Epithelial cell of esophagus (primary cell): Measurements from ENCODE around the gene UTF1.

Experiments
- DNase-seq: peaks from one replicate; pipeline ENCODE4 v3.0.0; 2010; ENCODE audit warnings: low read depth
- H3K4me3 ChIP-seq: 2 replicates; pipeline ENCODE4 v1.5.1; 2011; ENCODE audit warnings: mild to moderate bottlenecking, low read length, control low read depth
- TF ChIP-seq, protein P1 (sequence below): IDR thresholded peaks from 2 replicates; pipeline ENCODE4 v1.5.1; 2011; ENCODE audit warnings: low read depth, mild to moderate bottlenecking, low read length, control low read depth, inconsistent platforms; ENCODE audit not compliant: insufficient read depth; ENCODE audit errors: missing control alignments

The UTF1 gene, protein sequence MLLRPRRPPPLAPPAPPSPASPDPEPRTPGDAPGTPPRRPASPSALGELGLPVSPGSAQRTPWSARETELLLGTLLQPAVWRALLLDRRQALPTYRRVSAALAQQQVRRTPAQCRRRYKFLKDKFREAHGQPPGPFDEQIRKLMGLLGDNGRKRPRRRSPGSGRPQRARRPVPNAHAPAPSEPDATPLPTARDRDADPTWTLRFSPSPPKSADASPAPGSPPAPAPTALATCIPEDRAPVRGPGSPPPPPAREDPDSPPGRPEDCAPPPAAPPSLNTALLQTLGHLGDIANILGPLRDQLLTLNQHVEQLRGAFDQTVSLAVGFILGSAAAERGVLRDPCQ

DNA sequence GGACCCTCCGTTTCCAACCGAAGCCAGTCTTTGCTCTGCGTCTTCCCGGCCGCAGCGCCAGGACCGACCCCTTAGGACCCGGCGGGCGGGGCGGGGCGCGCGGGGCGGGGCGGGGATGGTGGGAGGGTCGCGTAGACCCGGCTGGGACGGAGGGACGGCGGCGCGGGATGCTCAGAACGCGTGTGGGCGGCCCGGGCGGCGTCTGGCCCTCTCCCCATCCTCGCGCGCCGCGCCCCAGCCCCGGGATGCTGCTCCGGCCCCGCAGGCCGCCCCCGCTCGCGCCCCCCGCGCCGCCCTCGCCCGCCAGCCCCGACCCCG is at the start of gene UTF1:
Gene UTF1, plus strand, starts transcription at position 174 of the 318 bp plus-strand sequence. Its CDS starts 72 bp downstream, at position 246.
- no peak for DNase-seq

DNA sequence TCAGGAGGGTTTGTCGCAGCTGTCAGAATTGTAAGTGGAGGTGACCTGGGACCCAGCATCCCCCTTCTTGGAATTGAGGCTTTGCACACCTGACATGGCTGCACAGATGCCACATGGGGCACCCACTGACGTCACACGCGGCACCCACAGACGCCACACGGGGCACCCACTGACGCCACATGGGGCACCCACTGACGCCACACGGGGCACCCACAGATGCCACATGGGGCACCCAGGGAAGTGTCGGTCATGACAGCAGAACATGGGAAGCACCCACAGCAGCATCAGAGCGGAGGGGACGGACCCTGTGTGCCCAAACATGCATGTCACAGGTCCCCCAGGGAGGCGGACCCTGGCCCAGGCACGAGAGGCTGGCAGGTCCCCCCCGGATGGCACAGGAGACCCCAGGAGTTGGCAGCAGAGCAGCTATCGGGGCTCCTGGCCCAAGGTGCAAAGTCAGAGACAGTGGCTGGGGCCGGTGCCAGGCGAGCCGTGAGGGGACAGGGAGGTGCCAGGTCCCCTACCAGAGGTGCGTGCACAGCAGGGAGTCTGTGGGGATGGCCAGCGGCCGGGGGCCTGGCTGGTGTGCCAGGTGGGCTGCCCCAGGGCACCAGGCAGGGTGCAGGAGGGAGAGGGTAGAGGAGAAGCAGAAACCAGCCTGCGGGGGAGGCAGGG is 48.9 kb upstream of the UTF1 start:
- no peak overlapping the region for H3K4me3 ChIP-seq
- no peak for DNase-seq
- TF ChIP-seq, protein P1, sequence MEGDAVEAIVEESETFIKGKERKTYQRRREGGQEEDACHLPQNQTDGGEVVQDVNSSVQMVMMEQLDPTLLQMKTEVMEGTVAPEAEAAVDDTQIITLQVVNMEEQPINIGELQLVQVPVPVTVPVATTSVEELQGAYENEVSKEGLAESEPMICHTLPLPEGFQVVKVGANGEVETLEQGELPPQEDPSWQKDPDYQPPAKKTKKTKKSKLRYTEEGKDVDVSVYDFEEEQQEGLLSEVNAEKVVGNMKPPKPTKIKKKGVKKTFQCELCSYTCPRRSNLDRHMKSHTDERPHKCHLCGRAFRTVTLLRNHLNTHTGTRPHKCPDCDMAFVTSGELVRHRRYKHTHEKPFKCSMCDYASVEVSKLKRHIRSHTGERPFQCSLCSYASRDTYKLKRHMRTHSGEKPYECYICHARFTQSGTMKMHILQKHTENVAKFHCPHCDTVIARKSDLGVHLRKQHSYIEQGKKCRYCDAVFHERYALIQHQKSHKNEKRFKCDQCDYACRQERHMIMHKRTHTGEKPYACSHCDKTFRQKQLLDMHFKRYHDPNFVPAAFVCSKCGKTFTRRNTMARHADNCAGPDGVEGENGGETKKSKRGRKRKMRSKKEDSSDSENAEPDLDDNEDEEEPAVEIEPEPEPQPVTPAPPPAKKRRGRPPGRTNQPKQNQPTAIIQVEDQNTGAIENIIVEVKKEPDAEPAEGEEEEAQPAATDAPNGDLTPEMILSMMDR = no peak

More for the DNA sequence above, at the start of gene UTF1:
- H3K4me3 ChIP-seq = no peak within 1 kb of the TSS
- TF ChIP-seq, protein P1 = no peak

DNA sequence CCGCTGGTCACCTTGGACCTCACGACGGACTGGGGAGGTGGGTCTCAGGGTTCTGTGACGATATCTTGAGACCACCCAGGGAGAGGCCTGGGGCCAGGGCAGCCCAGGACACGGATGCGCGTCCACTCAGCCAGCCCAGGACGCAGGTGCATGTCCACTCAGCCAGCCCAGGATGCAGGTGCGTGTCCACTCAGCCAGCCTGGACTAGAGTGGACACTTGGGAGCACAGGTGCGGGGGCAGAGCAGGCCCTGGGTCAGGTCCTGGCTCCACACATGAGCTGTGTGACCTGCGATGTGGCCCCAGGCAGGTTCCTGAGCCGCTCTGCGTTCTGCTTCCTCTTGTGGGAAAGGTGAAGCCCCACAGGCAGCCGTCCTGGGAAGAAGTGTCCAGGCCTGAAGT is 47.8 kb upstream of the UTF1 start:
- DNase-seq = no peak
- TF ChIP-seq, protein P1 = no peak
- no peak overlapping the region for H3K4me3 ChIP-seq

DNA sequence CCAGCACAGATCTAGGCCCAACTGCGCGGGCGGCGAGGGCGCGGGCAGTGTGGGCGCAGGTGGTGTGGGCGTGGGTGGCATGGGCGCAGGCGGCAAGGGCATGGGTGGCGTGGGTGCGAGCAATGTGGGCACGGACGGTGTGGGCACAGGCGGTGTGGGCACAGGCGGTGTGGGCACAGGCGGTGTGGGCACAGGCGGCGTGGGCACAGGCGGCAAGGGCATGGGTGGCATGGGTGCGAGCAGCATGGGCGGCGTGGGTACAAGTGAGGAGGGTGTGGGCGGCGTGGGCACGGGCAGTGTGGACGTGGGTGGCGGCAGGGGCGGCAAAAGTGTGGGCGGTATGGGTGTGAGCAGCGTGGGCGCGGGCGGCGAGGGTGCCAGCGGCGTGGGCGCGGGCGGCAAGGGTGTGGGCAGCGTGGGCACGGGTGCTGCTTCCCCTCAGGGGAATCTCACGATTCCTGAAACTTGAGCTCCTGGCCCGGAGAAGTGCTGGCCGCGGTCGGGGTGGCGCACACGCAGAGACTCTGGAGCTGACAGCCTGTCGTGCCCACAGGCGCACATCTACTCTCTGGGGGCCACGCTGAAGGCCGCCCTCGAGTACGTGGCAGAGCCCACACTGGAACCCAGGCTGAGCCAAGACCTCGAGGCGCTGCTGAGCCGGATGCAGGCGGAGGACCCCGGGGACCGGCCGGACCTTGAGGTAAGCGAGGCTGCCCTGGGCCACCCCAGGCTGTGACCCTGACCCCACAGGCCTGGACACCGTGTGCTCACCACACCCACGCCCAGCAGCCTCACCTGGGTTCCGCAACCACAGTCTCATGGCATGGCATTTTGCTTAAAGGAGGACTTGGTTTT is 47.0 kb upstream of the UTF1 start:
- H3K4me3 ChIP-seq = no peak overlapping the region
- TF ChIP-seq, protein P1 = no peak
- no peak for DNase-seq

DNA sequence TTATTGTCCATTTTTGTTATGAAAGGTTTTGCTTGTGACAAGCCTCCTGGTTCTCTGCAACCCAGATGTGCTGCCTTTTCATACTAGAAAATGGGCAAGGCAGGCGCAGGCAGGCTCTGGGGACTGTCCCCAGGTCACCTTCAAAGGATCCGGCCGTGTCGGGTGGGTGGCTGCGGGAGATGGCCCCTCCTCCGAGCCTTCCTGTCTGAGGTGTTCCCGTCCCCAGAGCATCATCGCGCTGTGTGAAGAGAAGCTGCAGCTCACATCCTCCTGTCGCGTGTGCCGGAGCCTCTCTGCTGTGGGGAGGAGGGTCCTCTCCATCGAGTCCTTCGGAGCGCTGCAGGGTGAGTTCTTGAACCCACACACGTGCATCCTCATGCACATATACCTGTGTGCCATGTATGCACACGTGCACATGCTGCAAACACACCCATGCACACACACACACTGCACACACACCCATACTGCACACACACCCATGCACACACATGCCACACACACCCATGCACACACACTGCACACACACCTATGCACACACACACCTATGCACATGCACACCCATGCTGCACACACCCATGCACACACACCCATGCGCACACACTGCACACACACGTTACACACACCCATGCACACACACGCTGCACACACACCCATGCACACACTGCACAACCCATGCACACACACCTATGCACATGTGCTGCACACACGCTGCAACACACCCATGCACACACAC is 46.2 kb upstream of the UTF1 start:
- H3K4me3 ChIP-seq = no peak overlapping the region
- no peak for DNase-seq
- TF ChIP-seq, protein P1 = no peak

DNA sequence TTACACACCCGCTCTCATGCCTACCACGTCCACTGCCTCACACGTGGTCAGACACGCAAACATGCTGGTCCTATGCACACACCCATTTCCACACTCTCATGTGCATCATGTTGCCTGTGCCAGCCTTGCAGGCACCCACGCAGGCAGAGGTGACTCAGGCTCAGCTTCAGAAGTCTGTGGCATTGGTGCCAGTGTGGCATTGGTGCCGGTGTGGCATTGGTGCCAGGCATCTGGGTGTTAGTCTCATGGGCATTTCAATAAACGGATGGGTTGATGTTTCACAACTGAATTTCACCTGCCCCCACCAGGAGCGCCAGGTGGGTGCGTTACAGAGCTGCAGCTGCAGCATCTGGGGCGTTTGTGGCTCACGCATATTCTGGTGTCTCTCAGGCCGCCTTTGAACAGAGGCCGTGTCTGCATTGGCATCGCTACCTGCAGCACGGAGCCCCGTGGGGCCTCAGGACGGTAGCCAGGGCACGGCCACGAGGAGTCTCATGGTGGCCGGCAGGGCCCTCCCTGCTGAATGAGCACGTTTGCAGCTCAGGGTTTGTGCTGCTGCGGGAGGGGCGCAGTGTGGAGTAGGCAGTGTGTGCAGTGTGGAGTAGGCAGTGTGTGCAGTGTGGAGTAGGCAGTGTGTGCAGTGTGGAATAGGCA is 45.3 kb upstream of the UTF1 start:
- DNase-seq = no peak
- TF ChIP-seq, protein P1 = no peak
- H3K4me3 ChIP-seq = no peak overlapping the region
